Measurements from ENCODE around the gene EPHA2.
A peak's percentile ranks its signal among the peaks of the same experiment; 100 is the strongest.
"Not testable (repeated sequence)": the region's sequence is repeated elsewhere in the genome, so short reads cannot be mapped to it uniquely, and the experiment has no call there.

Gene EPHA2

GRCh38 chr1:16173447-16174260, 17.8 kb upstream of the EPHA2 start:
- Histone ChIP-seq H3K9me3 (ENCODE audit: insufficient read depth, low read depth, low read length) (no peaks in the 10 kb centered on the region), H3K4me1 (ENCODE audit: insufficient read depth, low read length) (peaks cover 9% of the 10 kb centered on the region), H3K27ac (ENCODE audit: low read depth, low read length) (no peak overlapping the region; the same call in 1 of the 2 replicates), H3K36me3 (ENCODE audit: insufficient read depth, low read length) (no peaks in the 10 kb centered on the region), H3K4me3 (ENCODE audit: low read length) (no peak overlapping the region), H3K27me3 (ENCODE audit: insufficient read depth, low read length) (no peaks in the 10 kb centered on the region), H3K9ac (ENCODE audit: low read depth, low read length) (no peak overlapping the region)
- 78% methylated on average over 12 of the region's 12 CpGs for WGBS

GRCh38 chr1:16172964-16173446, 17.1 kb upstream of the EPHA2 start:
- H3K27ac ChIP-seq (ENCODE audit: low read depth, low read length), result peak overlapping the region; percentile 35; the same call in 1 of the 2 replicates
- H3K4me3 ChIP-seq (ENCODE audit: low read length), result no peak overlapping the region
- WGBS, result 88% methylated on average over 14 of the region's 14 CpGs
- no peaks in the 10 kb centered on the region for H3K27me3 ChIP-seq (ENCODE audit: insufficient read depth, low read length)
- no peak overlapping the region for H3K9ac ChIP-seq (ENCODE audit: low read depth, low read length)
- no peaks in the 10 kb centered on the region for H3K9me3 ChIP-seq (ENCODE audit: insufficient read depth, low read depth, low read length)
- H3K4me1 ChIP-seq (ENCODE audit: insufficient read depth, low read length), result peaks cover 14% of the 10 kb centered on the region
- no peaks in the 10 kb centered on the region for H3K36me3 ChIP-seq (ENCODE audit: insufficient read depth, low read length)

GRCh38 chr1:16172218-16172830, 16.5 kb upstream of the EPHA2 start:
- 90% methylated on average over 15 of the region's 15 CpGs for WGBS
- H3K36me3 ChIP-seq (ENCODE audit: insufficient read depth, low read length), result no peaks in the 10 kb centered on the region
- no peak overlapping the region for H3K27ac ChIP-seq (ENCODE audit: low read depth, low read length)
- peaks cover 15% of the 10 kb centered on the region for H3K4me1 ChIP-seq (ENCODE audit: insufficient read depth, low read length)
- no peaks in the 10 kb centered on the region for H3K9me3 ChIP-seq (ENCODE audit: insufficient read depth, low read depth, low read length)
- H3K9ac ChIP-seq (ENCODE audit: low read depth, low read length), result no peak overlapping the region
- no peaks in the 10 kb centered on the region for H3K27me3 ChIP-seq (ENCODE audit: insufficient read depth, low read length)
- H3K4me3 ChIP-seq (ENCODE audit: low read length), result no peak overlapping the region

GRCh38 chr1:16171314-16172151, 15.7 kb upstream of the EPHA2 start:
- Histone ChIP-seq H3K9me3 (ENCODE audit: insufficient read depth, low read depth, low read length) (no peaks in the 10 kb centered on the region), H3K4me1 (ENCODE audit: insufficient read depth, low read length) (peaks cover 15% of the 10 kb centered on the region), H3K36me3 (ENCODE audit: insufficient read depth, low read length) (no peaks in the 10 kb centered on the region), H3K27me3 (ENCODE audit: insufficient read depth, low read length) (no peaks in the 10 kb centered on the region), H3K9ac (ENCODE audit: low read depth, low read length) (no peak overlapping the region), H3K4me3 (ENCODE audit: low read length) (no peak overlapping the region), H3K27ac (ENCODE audit: low read depth, low read length) (no peak overlapping the region)
- 78% methylated on average over 19 of the region's 19 CpGs for WGBS

GRCh38 chr1:16170283-16170673, 14.4 kb upstream of the EPHA2 start:
- no peaks in the 10 kb centered on the region for H3K27me3 ChIP-seq (ENCODE audit: insufficient read depth, low read length)
- H3K4me1 ChIP-seq (ENCODE audit: insufficient read depth, low read length), result peaks cover 10% of the 10 kb centered on the region
- no peaks in the 10 kb centered on the region for H3K36me3 ChIP-seq (ENCODE audit: insufficient read depth, low read length)
- H3K27ac ChIP-seq (ENCODE audit: low read depth, low read length), result no peak overlapping the region
- H3K4me3 ChIP-seq (ENCODE audit: low read length), result no peak overlapping the region
- H3K9me3 ChIP-seq (ENCODE audit: insufficient read depth, low read depth, low read length), result no peaks in the 10 kb centered on the region
- WGBS, result 92% methylated on average over 3 of the region's 3 CpGs
- H3K9ac ChIP-seq (ENCODE audit: low read depth, low read length), result no peak overlapping the region

GRCh38 chr1:16168622-16169360, 12.9 kb upstream of the EPHA2 start:
- H3K9me3 ChIP-seq (ENCODE audit: insufficient read depth, low read depth, low read length), result no peaks in the 10 kb centered on the region
- no peaks in the 10 kb centered on the region for H3K27me3 ChIP-seq (ENCODE audit: insufficient read depth, low read length)
- WGBS, result 70% methylated on average over 12 of the region's 13 CpGs
- no peaks in the 10 kb centered on the region for H3K36me3 ChIP-seq (ENCODE audit: insufficient read depth, low read length)
- H3K4me1 ChIP-seq (ENCODE audit: insufficient read depth, low read length), result peaks cover 18% of the 10 kb centered on the region
- H3K9ac ChIP-seq (ENCODE audit: low read depth, low read length), result no peak overlapping the region
- no peak overlapping the region for H3K27ac ChIP-seq (ENCODE audit: low read depth, low read length)
- no peak overlapping the region for H3K4me3 ChIP-seq (ENCODE audit: low read length)

- not testable (repeated sequence) for H3K36me3 ChIP-seq (ENCODE audit: insufficient read depth, low read length); H3K9ac ChIP-seq (ENCODE audit: low read depth, low read length); H3K27me3 ChIP-seq (ENCODE audit: insufficient read depth, low read length); H3K9me3 ChIP-seq (ENCODE audit: insufficient read depth, low read depth, low read length); H3K27ac ChIP-seq (ENCODE audit: low read depth, low read length)
- 47% methylated on average over 9 of the region's 10 CpGs for WGBS
- H3K4me1 ChIP-seq (ENCODE audit: insufficient read depth, low read length), result peaks cover 18% of the 10 kb centered on the region
- peak overlapping the region; percentile 53 for H3K4me3 ChIP-seq (ENCODE audit: low read length)
These were observed 12.3 kb upstream of the EPHA2 start for GRCh38 chr1:16168144-16168495.

- Histone ChIP-seq H3K27ac (ENCODE audit: low read depth, low read length) (peak overlapping the region; percentile 58; the same call in 1 of the 2 replicates), H3K27me3 (ENCODE audit: insufficient read depth, low read length) (no peaks in the 10 kb centered on the region), H3K9me3 (ENCODE audit: insufficient read depth, low read depth, low read length) (no peaks in the 10 kb centered on the region), H3K4me1 (ENCODE audit: insufficient read depth, low read length) (peaks cover 24% of the 10 kb centered on the region), H3K36me3 (ENCODE audit: insufficient read depth, low read length) (no peaks in the 10 kb centered on the region), H3K9ac (ENCODE audit: low read depth, low read length) (peak overlapping the region; percentile 81), H3K4me3 (ENCODE audit: low read length) (peak overlapping the region; percentile 53)
- 2% methylated on average over 57 of the region's 60 CpGs for WGBS
These were observed 11.7 kb upstream of the EPHA2 start for GRCh38 chr1:16167331-16168143.

- 43% methylated on average over 2 of the region's 2 CpGs for WGBS
- H3K9ac ChIP-seq (ENCODE audit: low read depth, low read length), result no peak overlapping the region
- H3K4me3 ChIP-seq (ENCODE audit: low read length), result no peak overlapping the region
- H3K27me3 ChIP-seq (ENCODE audit: insufficient read depth, low read length), result peaks cover 4% of the 10 kb centered on the region; the same call in 1 of the 2 replicates
- H3K4me1 ChIP-seq (ENCODE audit: insufficient read depth, low read length), result peaks cover 33% of the 10 kb centered on the region
- H3K9me3 ChIP-seq (ENCODE audit: insufficient read depth, low read depth, low read length), result no peaks in the 10 kb centered on the region
- H3K27ac ChIP-seq (ENCODE audit: low read depth, low read length), result no peak overlapping the region
- no peaks in the 10 kb centered on the region for H3K36me3 ChIP-seq (ENCODE audit: insufficient read depth, low read length)
These were observed 10.2 kb upstream of the EPHA2 start for GRCh38 chr1:16166117-16166516.

GRCh38 chr1:16165548-16165947, 9.7 kb upstream of the EPHA2 start:
- Histone ChIP-seq H3K9ac (ENCODE audit: low read depth, low read length) (no peak overlapping the region), H3K36me3 (ENCODE audit: insufficient read depth, low read length) (no peaks in the 10 kb centered on the region), H3K4me3 (ENCODE audit: low read length) (no peak overlapping the region), H3K27me3 (ENCODE audit: insufficient read depth, low read length) (peaks cover 4% of the 10 kb centered on the region; the same call in 1 of the 2 replicates), H3K9me3 (ENCODE audit: insufficient read depth, low read depth, low read length) (no peaks in the 10 kb centered on the region), H3K4me1 (ENCODE audit: insufficient read depth, low read length) (peaks cover 33% of the 10 kb centered on the region), H3K27ac (ENCODE audit: low read depth, low read length) (no peak overlapping the region)
- WGBS, result 69% methylated on average over 7 of the region's 7 CpGs

Data from HUES64 (cell line).